ENCODE measurements around the gene RPL26. TPM values are rescaled to one million over a fixed set of nuclear protein-coding genes. Genes with fewer than 3 reads are reported as not detected.
"Not testable (repeated sequence)": the region's sequence is repeated elsewhere in the genome, so short reads cannot be mapped to it uniquely, and the experiment has no call there.

RPL26 gene
- total RNA-seq, 1 donor = 2,089 TPM

GRCh38 chr17:8353736-8354135, 29.3 kb downstream of the RPL26 start:
- Histone ChIP-seq H3K27ac (ENCODE audit: low read depth, low read length) (no peak overlapping the region), H3K4me3 (ENCODE audit: insufficient read depth, low read length) (no peak overlapping the region), H3K4me1 (ENCODE audit: insufficient read depth, low read length) (no peaks in the 10 kb centered on the region), H3K36me3 (ENCODE audit: insufficient read depth, low read length) (no peaks in the 10 kb centered on the region), H3K27me3 (ENCODE audit: insufficient read depth, low read length) (no peaks in the 10 kb centered on the region), H4K20me1 (ENCODE audit: insufficient read depth, low read length) (no peaks in the 10 kb centered on the region), H3K79me2 (ENCODE audit: insufficient read depth, low read length) (no peaks in the 10 kb centered on the region), H3K4me2 (ENCODE audit: insufficient read depth, low read length) (no peak overlapping the region), H3K9me3 (ENCODE audit: low read depth, low read length) (no peaks in the 10 kb centered on the region), H2AFZ (ENCODE audit: low read length) (no peak overlapping the region)
- TF ChIP-seq CTCF (IDR thresholded peaks at IDR 0.05; ENCODE audit: extremely low read depth, low read depth, low read length) = no peak
- no peak for DNase-seq (ENCODE audit: insufficient read length, low spot score, missing footprints)

- Histone ChIP-seq H3K79me2 (ENCODE audit: insufficient read depth, low read length) (no peaks in the 10 kb centered on the region), H3K36me3 (ENCODE audit: insufficient read depth, low read length) (no peaks in the 10 kb centered on the region), H3K4me1 (ENCODE audit: insufficient read depth, low read length) (no peaks in the 10 kb centered on the region), H2AFZ (ENCODE audit: low read length) (no peak overlapping the region), H4K20me1 (ENCODE audit: insufficient read depth, low read length) (no peaks in the 10 kb centered on the region), H3K4me3 (ENCODE audit: insufficient read depth, low read length) (no peak overlapping the region), H3K27me3 (ENCODE audit: insufficient read depth, low read length) (peaks cover 20% of the 10 kb centered on the region), H3K9me3 (ENCODE audit: low read depth, low read length) (no peaks in the 10 kb centered on the region), H3K27ac (ENCODE audit: low read depth, low read length) (no peak overlapping the region), H3K4me2 (ENCODE audit: insufficient read depth, low read length) (no peak overlapping the region)
- DNase-seq (ENCODE audit: insufficient read length, low spot score, missing footprints) = no peak
- no peak for TF ChIP-seq CTCF (IDR thresholded peaks at IDR 0.05; ENCODE audit: extremely low read depth, low read depth, low read length)
These were observed 32.7 kb downstream of the RPL26 start for GRCh38 chr17:8350339-8350738.

GRCh38 chr17:8347001-8347400, 36.0 kb downstream of the RPL26 start:
- H3K27ac ChIP-seq (ENCODE audit: low read depth, low read length); DNase-seq (ENCODE audit: insufficient read length, low spot score, missing footprints); H3K4me3 ChIP-seq (ENCODE audit: insufficient read depth, low read length); H3K36me3 ChIP-seq (ENCODE audit: insufficient read depth, low read length); H3K79me2 ChIP-seq (ENCODE audit: insufficient read depth, low read length); H3K4me2 ChIP-seq (ENCODE audit: insufficient read depth, low read length); H3K4me1 ChIP-seq (ENCODE audit: insufficient read depth, low read length); H2AFZ ChIP-seq (ENCODE audit: low read length); H3K9me3 ChIP-seq (ENCODE audit: low read depth, low read length); H4K20me1 ChIP-seq (ENCODE audit: insufficient read depth, low read length): not testable (repeated sequence)
- peaks cover 26% of the 10 kb centered on the region for H3K27me3 ChIP-seq (ENCODE audit: insufficient read depth, low read length)

GRCh38 chr17:8345951-8346665, 36.9 kb downstream of the RPL26 start:
- Histone ChIP-seq H3K27me3 (ENCODE audit: insufficient read depth, low read length) (peaks cover 26% of the 10 kb centered on the region), H3K4me1 (ENCODE audit: insufficient read depth, low read length) (no peaks in the 10 kb centered on the region), H3K79me2 (ENCODE audit: insufficient read depth, low read length) (no peaks in the 10 kb centered on the region), H3K27ac (ENCODE audit: low read depth, low read length) (no peak overlapping the region), H3K9me3 (ENCODE audit: low read depth, low read length) (no peaks in the 10 kb centered on the region), H3K4me3 (ENCODE audit: insufficient read depth, low read length) (no peak overlapping the region), H3K36me3 (ENCODE audit: insufficient read depth, low read length) (no peaks in the 10 kb centered on the region), H3K4me2 (ENCODE audit: insufficient read depth, low read length) (no peak overlapping the region), H4K20me1 (ENCODE audit: insufficient read depth, low read length) (no peaks in the 10 kb centered on the region), H2AFZ (ENCODE audit: low read length) (no peak overlapping the region)
- no peak for DNase-seq (ENCODE audit: insufficient read length, low spot score, missing footprints)
- no peak for TF ChIP-seq CTCF (IDR thresholded peaks at IDR 0.05; ENCODE audit: extremely low read depth, low read depth, low read length)
